IMR-90 (cell line): ENCODE results near the gene ZNF586. TPM values are rescaled to one million over a fixed set of nuclear protein-coding genes. Genes with fewer than 3 reads are reported as not detected.
A peak's percentile ranks its signal among the peaks of the same experiment; 100 is the strongest.

Source experiments
- ATAC-seq: fragments of 200-7000 bp; cut with Tn5 transposase; 2 replicates; pipeline ENCODE4 v1.9.1; 2020; ENCODE audit warnings: low read depth, mild to moderate bottlenecking, moderate library complexity
- BruUV-seq: library from RNA; stranded (reverse); fragments of 400-500 nt; replicated peaks from 2 replicates; lab custom pipeline; 2021; lab: Mats Ljungman, UMichigan
- CTCF ChIA-PET: fragments of 300-600 bp; formaldehyde crosslinking; extraction: SDS; loops from one replicate; lab custom pipeline; 2021; ENCODE audit warnings: antibody characterized with exemption; lab: Yijun Ruan, JAX
- POLR2A ChIA-PET: fragments of 300-600 bp; sonication (Branson Sonifier 250); formaldehyde crosslinking; loops from one replicate; lab custom pipeline; 2022; ENCODE audit warnings: antibody characterized with exemption; ENCODE audit not compliant: unreplicated experiment; lab: Charles Lee
- DNase-seq: peaks from one replicate; pipeline ENCODE4 v3.0.0; 2013
- H2AFZ ChIP-seq: replicated peaks from 2 replicates; pipeline ENCODE3; 2013; ENCODE audit warnings: low read length, mild to moderate bottlenecking; ENCODE audit not compliant: poor library complexity
- H2AK5ac ChIP-seq: 2 replicates; pipeline ENCODE4 v1.6.1; 2013; ENCODE audit warnings: low read depth, low read length, inconsistent platforms
- H2AK9ac ChIP-seq: replicated peaks from 2 replicates; pipeline ENCODE3; 2013; ENCODE audit warnings: mild to moderate bottlenecking, low read depth, low read length, moderate library complexity; ENCODE audit not compliant: poor library complexity
- H2BK120ac ChIP-seq: 2 replicates; pipeline ENCODE4 v1.6.1; 2013; ENCODE audit warnings: low read depth, low read length, inconsistent platforms
- H2BK15ac ChIP-seq: 3 replicates; pipeline ENCODE4 v1.6.1; 2013; ENCODE audit warnings: low read depth, low read length, inconsistent platforms
- H2BK20ac ChIP-seq: 2 replicates; pipeline ENCODE4 v1.6.1; 2013; ENCODE audit warnings: low read depth, mild to moderate bottlenecking, inconsistent platforms, low read length, moderate library complexity
- H2BK5ac ChIP-seq: 2 replicates; pipeline ENCODE4 v1.6.1; 2013; ENCODE audit warnings: mild to moderate bottlenecking, low read depth, low read length, inconsistent platforms; ENCODE audit not compliant: poor library complexity, severe bottlenecking
- H3K14ac ChIP-seq: replicated peaks from 2 replicates; pipeline ENCODE4 v1.6.1; 2013; ENCODE audit warnings: low read depth, low read length, inconsistent platforms
- H3K18ac ChIP-seq: 2 replicates; pipeline ENCODE4 v1.6.1; 2013; ENCODE audit warnings: low read depth, low read length, control low read depth
- H3K23ac ChIP-seq: 2 replicates; pipeline ENCODE4 v1.6.1; 2013; ENCODE audit warnings: low read depth, low read length, inconsistent platforms
- H3K27ac ChIP-seq: 2 replicates; pipeline ENCODE4 v1.5.1; 2013; ENCODE audit warnings: mild to moderate bottlenecking, control low read depth, low read length; ENCODE audit not compliant: insufficient read depth
- H3K27me3 ChIP-seq: 2 replicates; pipeline ENCODE4 v1.6.1; 2013; ENCODE audit warnings: low read length; ENCODE audit not compliant: control insufficient read depth, insufficient read depth
- H3K36me3 ChIP-seq: 2 replicates; pipeline ENCODE4 v1.6.1; 2013; ENCODE audit warnings: low read length, mixed read lengths; ENCODE audit not compliant: control insufficient read depth, insufficient read depth
- H3K4ac ChIP-seq: 2 replicates; pipeline ENCODE4 v1.6.1; 2013; ENCODE audit warnings: low read depth, low read length, inconsistent platforms
- H3K4me1 ChIP-seq: 2 replicates; pipeline ENCODE4 v1.6.1; 2013; ENCODE audit warnings: low read length, mixed read lengths; ENCODE audit not compliant: control insufficient read depth, insufficient read depth
- H3K4me2 ChIP-seq: 2 replicates; pipeline ENCODE4 v1.6.1; 2013; ENCODE audit warnings: low read depth, mild to moderate bottlenecking, control low read depth, low read length, moderate library complexity
- H3K4me3 ChIP-seq: 2 replicates; pipeline ENCODE4 v1.5.1; 2013; ENCODE audit warnings: low read depth, mild to moderate bottlenecking, control low read depth, low read length, moderate library complexity; ENCODE audit not compliant: insufficient read depth
- H3K56ac ChIP-seq: 2 replicates; pipeline ENCODE4 v1.6.1; 2013; ENCODE audit warnings: low read length, inconsistent platforms; ENCODE audit not compliant: insufficient read depth; ENCODE audit errors: extremely low read depth
- H3K79me1 ChIP-seq, 2 experiments: 2 replicates each; pipeline ENCODE4 v1.6.1; 2013; ENCODE audit warnings: low read length in 2 of 2, inconsistent platforms in 1 of 2, low read depth in 1 of 2
- H3K9ac ChIP-seq: 2 replicates; pipeline ENCODE4 v1.6.1; 2013; ENCODE audit warnings: low read depth, low read length, control low read depth
- H3K9me1 ChIP-seq: 2 replicates; pipeline ENCODE4 v1.6.1; 2013; ENCODE audit warnings: low read length, inconsistent platforms; ENCODE audit not compliant: insufficient read depth
- H3K9me3 ChIP-seq: 2 replicates; pipeline ENCODE4 v1.6.1; 2013; ENCODE audit warnings: low read length; ENCODE audit not compliant: control insufficient read depth, insufficient read depth
- H4K20me1 ChIP-seq: 2 replicates; pipeline ENCODE4 v1.6.1; 2013; ENCODE audit warnings: low read length, inconsistent platforms; ENCODE audit not compliant: insufficient read depth
- H4K5ac ChIP-seq: 2 replicates; pipeline ENCODE4 v1.6.1; 2013; ENCODE audit warnings: mild to moderate bottlenecking, low read depth, low read length, control low read depth
- H4K8ac ChIP-seq, 2 experiments: 2 replicates each; pipeline ENCODE4 v1.6.1; 2013; ENCODE audit warnings: low read depth in 2 of 2, low read length in 2 of 2, control low read depth in 1 of 2, inconsistent platforms in 1 of 2
- H4K91ac ChIP-seq: 2 replicates; pipeline ENCODE4 v1.6.1; 2013; ENCODE audit warnings: low read depth, low read length, inconsistent platforms; ENCODE audit not compliant: insufficient read depth
- CHD1 ChIP-seq: IDR thresholded peaks from 2 replicates; pipeline ENCODE4 v1.6.1; 2012; ENCODE audit warnings: low read depth, low read length, improper control_type of control experiment
- FOS ChIP-seq: fragments of 150-350 bp; IDR thresholded peaks from 2 replicates; pipeline ENCODE4 v1.6.1; 2016; ENCODE audit warnings: low read depth, low read length
- MAFK ChIP-seq: IDR thresholded peaks from 2 replicates; pipeline ENCODE4 v1.6.1; 2012; ENCODE audit warnings: low read depth, low read length, improper control_type of control experiment
- MXI1 ChIP-seq: IDR thresholded peaks from 2 replicates; pipeline ENCODE4 v1.6.1; 2012; ENCODE audit warnings: low read depth, mild to moderate bottlenecking, low read length, moderate library complexity, borderline replicate concordance
- NFE2L2 ChIP-seq: fragments of 150-350 bp; IDR thresholded peaks from 2 replicates; pipeline ENCODE4 v1.6.1; 2016; ENCODE audit warnings: low read depth, mild to moderate bottlenecking, low read length
- POLR2A ChIP-seq: IDR thresholded peaks from 2 replicates; pipeline ENCODE4 v1.6.1; 2012; ENCODE audit warnings: mild to moderate bottlenecking, low read depth, low read length
- RAD21 ChIP-seq: IDR thresholded peaks from 2 replicates; pipeline ENCODE4 v1.6.1; 2012; ENCODE audit warnings: low read length, improper control_type of control experiment
- RCOR1 ChIP-seq: IDR thresholded peaks from 2 replicates; pipeline ENCODE4 v1.6.1; 2012; ENCODE audit warnings: mild to moderate bottlenecking, low read length, improper control_type of control experiment; ENCODE audit not compliant: insufficient replicate concordance
- RFX5 ChIP-seq: IDR thresholded peaks from 2 replicates; pipeline ENCODE4 v1.8.0; 2012; ENCODE audit warnings: low read depth, mild to moderate bottlenecking, low read length, moderate library complexity
- SMC3 ChIP-seq: fragments of 150-350 bp; IDR thresholded peaks from 2 replicates; pipeline ENCODE4 v1.6.1; 2016; ENCODE audit warnings: low read depth, mild to moderate bottlenecking, antibody characterized with exemption, low read length, moderate library complexity
- WGBS, 2 experiments: methylation state at CpG; one replicate each; pipeline versions ENCODE4 v1.1.5 to v1.1.7; 2013; ENCODE audit warnings: missing lambda C conversion rate in 2 of 2; ENCODE audit not compliant: insufficient read length in 1 of 2; ENCODE audit errors: extremely low coverage in 2 of 2; 5-methylcytosine and 5-hydroxymethylcytosine counted together
- dilution Hi-C: fragments of 300-500 bp; cut with HindIII; formaldehyde crosslinking; loops from one replicate; pipeline ENCODE4 v1.14.3; 2018; ENCODE audit warnings: low sequenced_read_pairs; ENCODE audit not compliant: unreplicated experiment
- in situ Hi-C: fragments of 300-500 bp; cut with MboI; formaldehyde crosslinking; loops from 3 replicates; pipeline ENCODE4 v1.14.3; 2019; ENCODE audit warnings: low sequenced_read_pairs, inconsistent platforms, mixed read lengths
- intact Hi-C: fragments of 100-400 bp; cut with micrococcal nuclease; formaldehyde crosslinking; loops from 2 replicates; pipeline ENCODE4 v1.10.0; 2022
- polyA plus RNA-seq, 3 experiments: library from polyadenylated mRNA; depleted of rRNA; stranded (reverse); fragments of >200 nt; gene quantifications; 2 replicates each; pipeline ENCODE4 v1.2.3, GENCODE V29; 2012; ENCODE audit warnings: low replicate concordance in 1 of 3
- total RNA-seq: library from RNA; depleted of rRNA; stranded (reverse); fragments of >200 nt; gene quantifications from 2 replicates; pipeline ENCODE4 v1.2.3, GENCODE V29; 2012
- TF ChIP-seq, protein P1 (sequence below): fragments of 150-350 bp; IDR thresholded peaks from 2 replicates; pipeline ENCODE4 v1.6.1; 2016; ENCODE audit warnings: low read depth, mild to moderate bottlenecking, low read length, moderate library complexity, borderline replicate concordance

ZNF586 gene
- total and polyA plus RNA-seq, 2 of the 4 experiments (the other 2 are of a cell fraction): 5.6 to 18.6 TPM

DNA sequence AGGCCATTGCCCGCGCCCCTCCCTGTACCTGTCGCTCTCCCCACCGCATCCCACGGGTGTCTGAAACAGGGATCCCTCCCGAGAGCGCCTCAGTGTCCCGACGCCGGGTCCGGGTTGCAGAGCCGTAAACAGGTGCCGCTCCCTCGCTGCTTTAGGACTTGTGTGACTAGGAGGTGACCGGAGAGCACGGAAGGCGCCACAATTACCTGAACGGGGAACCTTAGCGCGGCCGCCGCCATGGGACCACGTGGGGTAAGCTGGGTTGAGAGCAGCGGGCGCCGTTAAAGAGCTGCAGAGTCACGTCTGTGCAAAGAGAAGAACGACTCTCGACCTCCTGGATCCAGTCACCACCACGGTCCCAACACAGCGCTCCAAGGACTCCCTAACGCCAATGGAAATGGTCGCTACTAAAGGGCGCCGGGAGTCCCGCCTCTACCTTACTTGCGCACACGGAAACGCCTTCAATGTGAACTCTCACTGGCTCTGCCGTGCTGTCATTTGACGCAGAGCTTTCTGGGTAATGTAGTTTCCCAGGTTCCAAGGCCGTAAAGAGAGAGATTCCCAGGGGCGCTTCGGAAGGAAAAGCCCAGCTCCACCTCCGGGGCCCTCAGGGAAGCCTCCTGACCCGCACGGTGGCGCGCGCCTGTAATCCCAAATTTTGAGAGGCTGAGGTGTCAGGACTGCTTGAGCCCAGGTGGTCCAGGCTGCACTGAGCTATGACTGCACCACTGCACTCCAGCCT is 45.2 kb downstream of the ZNF586 start, which contains the start of gene ZNF552 (continued):
- 0 out of 2 replicates have a peak, but pooled peaks have one; percentile 4 for TF ChIP-seq FOS
- no peak for TF ChIP-seq RCOR1

DNA sequence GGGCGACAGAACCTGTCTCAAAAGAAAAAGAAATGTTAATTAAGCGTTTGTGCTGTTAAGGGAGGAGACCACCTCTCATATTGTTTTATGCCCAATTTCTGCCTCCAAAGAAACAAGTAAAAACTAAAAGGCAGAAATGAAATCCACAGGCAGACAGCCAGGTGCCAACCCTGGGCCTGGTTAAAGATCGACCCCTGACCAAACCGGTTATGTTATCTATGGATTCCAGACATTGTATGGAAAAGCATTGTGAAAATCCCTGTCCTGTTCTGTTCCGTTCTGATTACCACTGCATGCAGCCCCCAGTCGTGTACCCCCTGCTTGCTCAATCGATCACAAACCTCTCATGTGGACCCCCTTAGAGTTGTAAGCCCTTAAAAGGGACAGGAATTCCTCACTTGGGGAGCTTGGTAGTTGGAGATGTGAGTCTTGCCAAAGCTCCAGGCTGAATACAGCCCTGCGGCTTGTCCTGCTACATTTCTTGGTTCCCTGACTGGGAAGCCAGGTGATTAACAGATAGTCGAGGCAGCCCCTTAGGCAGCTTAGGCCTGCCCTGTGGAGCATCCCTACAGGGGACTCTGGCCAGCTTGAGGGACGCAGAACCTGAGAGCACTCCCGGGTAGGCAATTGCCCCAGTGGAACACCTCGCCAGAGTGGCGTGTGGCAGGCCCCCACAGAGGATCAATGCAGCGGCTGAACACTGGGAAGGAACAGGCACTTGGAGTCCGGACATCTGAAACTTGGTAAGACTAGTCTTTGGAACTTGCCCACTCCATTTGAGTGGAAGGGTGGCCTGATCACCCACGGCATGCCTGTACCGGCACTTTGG is 46.0 kb downstream of the ZNF586 start:
- Histone ChIP-seq H3K4me3 (no peak overlapping the region), H4K20me1 (no peaks in the 10 kb centered on the region), H2BK5ac (no peak overlapping the region), H3K23ac (peak overlapping the region; percentile 21; the same call in 1 of the 2 replicates), H3K79me1 (peaks cover 8 to 59% of the 10 kb centered on the region in 2 experiments; a peak in 3 of 4 replicates), H3K9ac (no peak overlapping the region), H2BK20ac (no peak overlapping the region), H2BK120ac (no peak overlapping the region), H4K5ac (no peak overlapping the region; the same call in 1 of the 2 replicates), H4K91ac (no peak overlapping the region), H3K4ac (peak overlapping the region; percentile 16; the same call in 1 of the 2 replicates), H3K9me3 (no peaks in the 10 kb centered on the region), H3K56ac (no peak overlapping the region), H4K8ac (peak overlapping the region; percentile 24 to 71; a peak in 1 of 4 replicates), H2AFZ (peak overlapping the region; percentile 93), H3K4me1 (peaks cover 2% of the 10 kb centered on the region), H2BK15ac (no peak overlapping the region), H3K18ac (no peak overlapping the region), H3K27me3 (no peaks in the 10 kb centered on the region), H3K36me3 (peaks cover 7% of the 10 kb centered on the region), H3K27ac (no peak overlapping the region), H3K4me2 (peak overlapping the region; percentile 66), H3K9me1 (no peaks in the 10 kb centered on the region), H3K14ac (no peak overlapping the region), H2AK9ac (no peak overlapping the region), H2AK5ac (no peak overlapping the region; the same call in 1 of the 2 replicates)
- WGBS, 2 experiments: 93% methylated on average over 3 of the region's 17 CpGs; no CpG with 5 or more reads in 1 of the 2 experiments
- DNase-seq (no peak), ATAC-seq (no peak)
- BruUV-seq: no TSS peak
- in situ Hi-C loops: no loop called here
- ChIA-PET POLR2A (interaction anchor here (0.6 to 0.8 kb wide), 2 partner anchors 18 to 80 kb away, joined by 5 read pairs; no protein-coding TSS in a partner anchor), CTCF (no interaction called here)
- dilution Hi-C loops: no loop called here
- no peak for TF ChIP-seq CHD1
- TF ChIP-seq MAFK: no peak
- no peak for TF ChIP-seq MXI1
- no peak for TF ChIP-seq RFX5
- TF ChIP-seq, protein P1, sequence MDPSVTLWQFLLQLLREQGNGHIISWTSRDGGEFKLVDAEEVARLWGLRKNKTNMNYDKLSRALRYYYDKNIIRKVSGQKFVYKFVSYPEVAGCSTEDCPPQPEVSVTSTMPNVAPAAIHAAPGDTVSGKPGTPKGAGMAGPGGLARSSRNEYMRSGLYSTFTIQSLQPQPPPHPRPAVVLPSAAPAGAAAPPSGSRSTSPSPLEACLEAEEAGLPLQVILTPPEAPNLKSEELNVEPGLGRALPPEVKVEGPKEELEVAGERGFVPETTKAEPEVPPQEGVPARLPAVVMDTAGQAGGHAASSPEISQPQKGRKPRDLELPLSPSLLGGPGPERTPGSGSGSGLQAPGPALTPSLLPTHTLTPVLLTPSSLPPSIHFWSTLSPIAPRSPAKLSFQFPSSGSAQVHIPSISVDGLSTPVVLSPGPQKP: no peak
- no peak for TF ChIP-seq FOS
- no peak for TF ChIP-seq NFE2L2
- TF ChIP-seq POLR2A: no peak
- no peak for TF ChIP-seq RAD21
- TF ChIP-seq SMC3: no peak
- intact Hi-C loops: no loop called here
